ENCODE results near the gene ACER2.

ACER2 gene

GRCh38 chr9:19490269-19490668 is 81.5 kb downstream of the ACER2 start:
- DNase-seq = no peak

GRCh38 chr9:19490828-19491227 is 82.0 kb downstream of the ACER2 start:
- no peak for DNase-seq

- DNase-seq = no peak
Measured at GRCh38 chr9:19492775-19493173, 84.0 kb downstream of the ACER2 start.

- DNase-seq = peak; percentile 25 to 39
Measured at GRCh38 chr9:19493174-19493811, 84.5 kb downstream of the ACER2 start.

GRCh38 chr9:19493876-19494275 is 85.1 kb downstream of the ACER2 start:
- no peak for DNase-seq

GRCh38 chr9:19495186-19496028 is 86.6 kb downstream of the ACER2 start:
- DNase-seq = no peak

- DNase-seq = no peak
Measured at GRCh38 chr9:19496321-19497050, 87.7 kb downstream of the ACER2 start.

GRCh38 chr9:19497276-19497675 is 88.5 kb downstream of the ACER2 start:
- DNase-seq = no peak

GRCh38 chr9:19498015-19498414 is 89.2 kb downstream of the ACER2 start:
- DNase-seq = no peak
